Astrocyte of the cerebellum (primary cell): ENCODE measurements around the gene GALNT10.

Source experiments
- DNase-seq: peaks from one replicate; pipeline ENCODE4 v3.0.0-alpha.2; 2011; ENCODE audit warnings: low read depth
- H3K4me3 ChIP-seq: 2 replicates; pipeline ENCODE4 v1.5.1; 2011; ENCODE audit warnings: mild to moderate bottlenecking, low read depth, low read length, moderate library complexity
- in situ Hi-C: cut with HindIII; loops from 2 replicates; pipeline ENCODE4 v1.10.0; 2017; ENCODE audit warnings: low sequenced_read_pairs
- TF ChIP-seq, protein P1 (sequence below): IDR thresholded peaks from 2 replicates; pipeline ENCODE4 v1.5.1; 2012; ENCODE audit warnings: low read length, low read depth, moderate library complexity, mild to moderate bottlenecking; ENCODE audit errors: missing control alignments

GALNT10 gene

DNA sequence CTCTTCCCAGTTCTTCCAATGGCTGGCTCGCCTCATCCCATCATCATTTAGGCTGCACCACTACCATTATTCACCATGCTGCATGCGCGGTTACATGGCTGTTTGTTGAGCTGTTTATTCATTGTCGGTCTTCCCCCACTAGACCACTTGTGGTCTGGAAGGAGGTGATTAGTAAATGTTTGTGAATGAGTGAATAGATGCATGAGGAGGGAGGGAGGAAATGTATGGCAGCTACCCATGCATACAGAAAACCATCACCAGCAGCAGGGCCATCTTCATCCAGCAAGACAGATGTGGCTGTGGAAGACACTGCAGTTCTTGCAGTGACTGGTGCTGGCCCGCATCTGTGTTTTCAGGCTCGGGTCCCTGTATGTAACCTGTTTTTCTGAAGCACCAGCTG lies 141.9 kb downstream of the GALNT10 start:
- in situ Hi-C loops = no loop called here
- TF ChIP-seq, protein P1, sequence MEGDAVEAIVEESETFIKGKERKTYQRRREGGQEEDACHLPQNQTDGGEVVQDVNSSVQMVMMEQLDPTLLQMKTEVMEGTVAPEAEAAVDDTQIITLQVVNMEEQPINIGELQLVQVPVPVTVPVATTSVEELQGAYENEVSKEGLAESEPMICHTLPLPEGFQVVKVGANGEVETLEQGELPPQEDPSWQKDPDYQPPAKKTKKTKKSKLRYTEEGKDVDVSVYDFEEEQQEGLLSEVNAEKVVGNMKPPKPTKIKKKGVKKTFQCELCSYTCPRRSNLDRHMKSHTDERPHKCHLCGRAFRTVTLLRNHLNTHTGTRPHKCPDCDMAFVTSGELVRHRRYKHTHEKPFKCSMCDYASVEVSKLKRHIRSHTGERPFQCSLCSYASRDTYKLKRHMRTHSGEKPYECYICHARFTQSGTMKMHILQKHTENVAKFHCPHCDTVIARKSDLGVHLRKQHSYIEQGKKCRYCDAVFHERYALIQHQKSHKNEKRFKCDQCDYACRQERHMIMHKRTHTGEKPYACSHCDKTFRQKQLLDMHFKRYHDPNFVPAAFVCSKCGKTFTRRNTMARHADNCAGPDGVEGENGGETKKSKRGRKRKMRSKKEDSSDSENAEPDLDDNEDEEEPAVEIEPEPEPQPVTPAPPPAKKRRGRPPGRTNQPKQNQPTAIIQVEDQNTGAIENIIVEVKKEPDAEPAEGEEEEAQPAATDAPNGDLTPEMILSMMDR = no peak
- H3K4me3 ChIP-seq = no peak overlapping the region
- DNase-seq = peak; percentile 12

DNA sequence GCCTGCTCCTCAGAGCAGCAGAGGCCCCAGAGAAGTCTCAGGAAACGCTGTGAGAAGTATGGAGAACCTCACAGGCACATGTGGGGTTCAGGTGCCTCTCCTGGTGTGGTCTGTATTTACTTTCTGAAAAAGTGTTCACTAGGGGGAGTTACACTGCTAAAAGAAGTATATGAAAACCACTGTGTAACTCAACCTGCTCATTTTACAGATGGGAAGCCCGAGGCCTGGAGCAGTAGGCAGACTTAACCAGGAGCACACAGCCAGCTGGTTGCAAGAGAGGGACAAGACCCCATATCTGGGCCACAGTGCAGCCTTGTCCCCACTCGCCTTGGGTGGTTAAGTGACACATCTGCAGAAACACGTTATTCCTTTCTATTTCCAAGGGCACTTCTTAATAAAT lies 142.5 kb downstream of the GALNT10 start:
- no peak for DNase-seq
- no peak overlapping the region for H3K4me3 ChIP-seq
- TF ChIP-seq, protein P1 = no peak
- in situ Hi-C loops = no loop called here

DNA sequence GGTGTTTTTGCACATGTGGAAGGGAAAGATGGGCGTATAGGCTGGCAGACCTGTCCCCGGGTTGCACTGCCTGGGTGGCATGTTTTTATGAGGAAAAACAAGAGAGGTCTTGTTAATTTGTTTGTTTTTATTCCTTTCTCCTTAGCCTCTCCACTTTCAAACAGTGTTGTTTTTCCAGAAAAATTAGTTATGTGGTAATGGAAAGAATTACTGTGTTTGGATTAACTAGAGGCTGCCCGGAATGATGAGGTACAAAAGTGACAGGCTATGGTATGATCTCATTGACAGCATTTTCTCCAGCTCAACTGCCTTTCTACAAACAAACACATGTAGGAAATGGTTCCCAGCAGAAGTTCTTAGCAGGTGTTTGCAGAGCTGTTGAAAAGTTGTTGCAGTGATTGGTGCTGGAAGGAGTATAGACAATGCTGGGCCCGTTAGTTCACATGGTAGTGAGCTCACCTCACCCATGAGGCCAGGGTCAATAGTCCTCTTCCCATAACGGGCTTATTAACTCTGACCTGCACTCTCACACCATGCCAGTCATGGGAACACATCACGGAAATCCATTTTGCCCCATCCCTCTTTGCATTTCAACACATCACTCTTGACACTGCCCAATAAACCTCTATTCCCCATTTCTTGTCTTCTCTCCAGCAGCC lies 144.0 kb downstream of the GALNT10 start:
- TF ChIP-seq, protein P1 = no peak
- in situ Hi-C loops = no loop called here
- no peak for DNase-seq
- H3K4me3 ChIP-seq = no peak overlapping the region

DNA sequence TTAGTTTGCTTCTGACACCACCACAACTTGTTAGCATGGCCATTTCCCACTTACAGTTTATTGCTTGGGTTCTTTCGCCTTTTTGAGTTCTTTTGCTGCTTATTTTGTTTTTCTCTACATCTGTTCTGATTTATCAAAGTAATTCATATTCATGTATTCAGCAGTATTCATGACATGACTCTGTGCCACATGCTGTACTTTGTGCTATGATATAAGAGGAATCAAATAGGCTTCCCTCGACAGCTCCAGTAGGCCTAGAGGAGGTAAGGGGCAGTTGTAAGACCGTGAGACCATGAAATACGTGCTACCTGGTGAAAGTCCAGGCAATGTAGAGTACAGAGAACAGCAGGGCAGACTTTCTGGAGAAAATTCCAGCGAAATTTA lies 144.5 kb downstream of the GALNT10 start:
- H3K4me3 ChIP-seq = no peak overlapping the region
- in situ Hi-C loops = no loop called here
- TF ChIP-seq, protein P1 = no peak
- DNase-seq = no peak

DNA sequence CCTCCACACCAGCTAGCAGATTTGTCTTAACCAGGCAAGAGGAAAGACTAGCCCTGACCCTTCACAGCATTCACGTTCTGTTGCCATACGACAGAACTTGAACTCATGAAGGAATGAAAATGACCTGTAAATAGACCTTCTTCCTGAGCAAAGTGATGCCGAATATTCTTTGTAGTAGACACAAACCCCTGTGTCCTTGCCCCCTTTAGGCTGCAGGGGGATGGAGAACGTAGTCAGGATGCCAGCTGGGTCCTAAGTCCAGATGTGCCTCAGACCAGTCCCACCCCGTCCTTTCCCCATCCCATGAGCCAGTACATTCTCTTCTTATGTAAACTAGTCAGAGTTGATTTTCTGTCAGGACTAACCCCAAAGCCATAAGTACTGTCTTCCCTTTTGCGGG lies 151.1 kb downstream of the GALNT10 start:
- in situ Hi-C loops = no loop called here
- TF ChIP-seq, protein P1 = no peak
- H3K4me3 ChIP-seq = no peak overlapping the region
- no peak for DNase-seq

DNA sequence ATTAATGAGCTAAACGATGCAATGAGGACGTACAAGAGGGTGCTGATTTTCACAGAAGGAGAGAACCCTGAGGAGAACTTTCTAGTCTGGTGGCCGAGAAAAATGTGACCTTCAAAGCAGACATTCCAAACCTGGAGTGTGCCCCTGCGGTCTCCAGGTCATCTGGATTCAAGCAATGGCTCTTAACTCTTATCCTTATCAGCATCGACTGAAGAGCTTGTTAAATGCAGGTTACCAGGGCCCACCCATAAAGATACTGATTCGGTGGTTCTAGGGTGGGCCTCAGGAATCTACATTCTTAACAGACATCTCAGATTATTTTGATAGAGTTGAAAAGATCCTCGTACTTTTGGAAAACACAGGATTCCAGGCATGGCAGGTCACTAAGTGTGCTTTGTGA lies 151.7 kb downstream of the GALNT10 start:
- H3K4me3 ChIP-seq = no peak overlapping the region
- TF ChIP-seq, protein P1 = no peak
- no peak for DNase-seq
- in situ Hi-C loops = no loop called here

DNA sequence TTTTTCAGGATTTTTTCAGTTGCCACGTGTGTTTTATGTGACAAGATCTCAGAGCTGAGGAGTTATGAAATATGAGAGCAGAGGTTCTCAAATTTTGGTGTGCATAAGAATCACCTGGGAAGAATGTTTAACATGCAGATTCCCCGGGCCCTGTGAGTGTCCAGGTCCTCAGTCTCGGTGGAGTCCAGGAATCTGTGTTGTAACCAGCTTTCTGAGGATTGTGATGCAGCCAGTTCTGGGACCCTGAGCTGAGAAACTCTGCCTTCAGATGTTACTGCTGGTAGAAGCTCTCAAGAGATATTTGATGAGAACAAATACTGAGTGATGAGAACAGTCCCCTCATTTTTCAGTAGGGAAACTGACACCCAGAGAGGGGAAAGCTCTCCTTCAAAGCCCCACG lies 152.4 kb downstream of the GALNT10 start:
- TF ChIP-seq, protein P1 = no peak
- in situ Hi-C loops = no loop called here
- H3K4me3 ChIP-seq = no peak overlapping the region
- DNase-seq = no peak
